ENCODE results near the gene USP35. TPM values are rescaled to one million over a fixed set of nuclear protein-coding genes. Genes with fewer than 3 reads are reported as not detected.

Gene USP35
- total RNA-seq, 1 experiment from 2014 or later = 7.8 TPM

- intact Hi-C loops (cut with micrococcal nuclease; ENCODE audit: unreplicated experiment) = no loop called here
- Mint-ChIP-seq H3K27me3 (ENCODE audit: unreplicated experiment) (no peaks in the 10 kb centered on the region), H3K4me1 (ENCODE audit: low read depth, unreplicated experiment) (no peaks in the 10 kb centered on the region), H3K4me3 (ENCODE audit: low read depth, unreplicated experiment) (no peak overlapping the region), H3K27ac (ENCODE audit: unreplicated experiment) (no peak overlapping the region), H3K9me3 (ENCODE audit: low read depth, unreplicated experiment) (no peaks in the 10 kb centered on the region), H3K36me3 (ENCODE audit: insufficient read depth, unreplicated experiment) (no peaks in the 10 kb centered on the region)
- no TSS peak for BruUV-seq (replicated peaks)
- no peak for DNase-seq
- CTCF ChIA-PET = no interaction called here
- TF ChIP-seq CTCF (IDR thresholded peaks at IDR 0.05; ENCODE audit: unreplicated experiment) = no peak
These were observed 45.3 kb downstream of the USP35 start for GRCh38 chr11:78234006-78234405.

GRCh38 chr11:78237293-78238046, 48.8 kb downstream of the USP35 start:
- H3K27ac Mint-ChIP-seq (ENCODE audit: unreplicated experiment) = no peak overlapping the region
- CTCF ChIA-PET = interaction anchor here (0.6 kb wide), 1 partner anchor 31 kb away, joined by 5 read pairs; no protein-coding TSS in a partner anchor
- H3K27me3 Mint-ChIP-seq (ENCODE audit: unreplicated experiment) = no peaks in the 10 kb centered on the region
- no peaks in the 10 kb centered on the region for H3K9me3 Mint-ChIP-seq (ENCODE audit: low read depth, unreplicated experiment)
- no peak for DNase-seq
- no peaks in the 10 kb centered on the region for H3K36me3 Mint-ChIP-seq (ENCODE audit: insufficient read depth, unreplicated experiment)
- intact Hi-C loops (cut with micrococcal nuclease; ENCODE audit: unreplicated experiment) = no loop called here
- no peaks in the 10 kb centered on the region for H3K4me1 Mint-ChIP-seq (ENCODE audit: low read depth, unreplicated experiment)
- H3K4me3 Mint-ChIP-seq (ENCODE audit: low read depth, unreplicated experiment) = no peak overlapping the region
- no TSS peak for BruUV-seq (replicated peaks)
- TF ChIP-seq CTCF (IDR thresholded peaks at IDR 0.05; ENCODE audit: unreplicated experiment) = no peak

GRCh38 chr11:78239781-78240180, 51.1 kb downstream of the USP35 start:
- intact Hi-C loops (cut with micrococcal nuclease; ENCODE audit: unreplicated experiment) = no loop called here
- Mint-ChIP-seq H3K9me3 (ENCODE audit: low read depth, unreplicated experiment) (no peaks in the 10 kb centered on the region), H3K27me3 (ENCODE audit: unreplicated experiment) (no peaks in the 10 kb centered on the region), H3K4me3 (ENCODE audit: low read depth, unreplicated experiment) (no peak overlapping the region), H3K27ac (ENCODE audit: unreplicated experiment) (no peak overlapping the region), H3K36me3 (ENCODE audit: insufficient read depth, unreplicated experiment) (no peaks in the 10 kb centered on the region), H3K4me1 (ENCODE audit: low read depth, unreplicated experiment) (no peaks in the 10 kb centered on the region)
- TF ChIP-seq CTCF (IDR thresholded peaks at IDR 0.05; ENCODE audit: unreplicated experiment) = no peak
- no TSS peak for BruUV-seq (replicated peaks)
- CTCF ChIA-PET = interaction anchor here (1.0 kb wide), 1 partner anchor 11 kb away, joined by 4 read pairs; no protein-coding TSS in a partner anchor
- DNase-seq = no peak

- no peaks in the 10 kb centered on the region for H3K4me1 Mint-ChIP-seq (ENCODE audit: low read depth, unreplicated experiment)
- no peak for TF ChIP-seq CTCF (IDR thresholded peaks at IDR 0.05; ENCODE audit: unreplicated experiment)
- no peaks in the 10 kb centered on the region for H3K9me3 Mint-ChIP-seq (ENCODE audit: low read depth, unreplicated experiment)
- no peak for DNase-seq
- no peak overlapping the region for H3K4me3 Mint-ChIP-seq (ENCODE audit: low read depth, unreplicated experiment)
- CTCF ChIA-PET = no interaction called here
- intact Hi-C loops (cut with micrococcal nuclease; ENCODE audit: unreplicated experiment) = no loop called here
- BruUV-seq (replicated peaks) = no TSS peak
- H3K27ac Mint-ChIP-seq (ENCODE audit: unreplicated experiment) = no peak overlapping the region
- H3K36me3 Mint-ChIP-seq (ENCODE audit: insufficient read depth, unreplicated experiment) = no peaks in the 10 kb centered on the region
- H3K27me3 Mint-ChIP-seq (ENCODE audit: unreplicated experiment) = no peaks in the 10 kb centered on the region
These were observed 52.8 kb downstream of the USP35 start for GRCh38 chr11:78241475-78241874.
